Naive thymus-derived CD8-positive, alpha-beta T cell (primary cell): ENCODE measurements around the gene DIPK1B. TPM values are rescaled to one million over a fixed set of nuclear protein-coding genes. Genes with fewer than 3 reads are reported as not detected.

ENCODE experiments used
- ATAC-seq, 2 donors: fragments of 150-1000 bp; cut with Tn5 transposase in 1 of 2; sonication (Bioruptor Pico), chemical (Tn5 transposase) in 1 of 2; 1 replicate in 1 of 2; 2 replicates in 1 of 2; pipeline ENCODE4 v1.10.0; 2021; ENCODE audit warnings: mild to moderate bottlenecking in 2 of 2, moderate library complexity in 2 of 2
- POLR2A ChIA-PET: fragments of 350-600 bp; sonication (Branson Sonifier 250); formaldehyde crosslinking; loops from one replicate; lab custom pipeline; 2021; ENCODE audit warnings: antibody characterized with exemption; lab: Charles Lee
- DNase-seq, 10 donors: peaks; one replicate each; pipeline versions ENCODE4 v3.0.0 to v3.0.0-alpha.2; 2020 to 2022
- H3K27ac Mint-ChIP-seq, 10 donors: one replicate each; pipeline ENCODE4 v1.8.0; 2020 to 2022; ENCODE audit warnings: mild to moderate bottlenecking in 10 of 10, mixed read lengths in 10 of 10, moderate library complexity in 4 of 10, inconsistent platforms in 1 of 10
- H3K27me3 Mint-ChIP-seq, 5 donors: one replicate each; pipeline ENCODE4 v1.8.0; 2021 to 2022; ENCODE audit warnings: mixed read lengths in 5 of 5
- H3K36me3 Mint-ChIP-seq, 3 donors: one replicate each; pipeline ENCODE4 v1.8.0; 2020 to 2022; ENCODE audit warnings: mixed read lengths in 3 of 3, mild to moderate bottlenecking in 2 of 3, inconsistent platforms in 1 of 3
- H3K4me1 Mint-ChIP-seq, 4 donors: one replicate each; pipeline ENCODE4 v1.8.0; 2021 to 2022; ENCODE audit warnings: mixed read lengths in 4 of 4
- H3K4me3 Mint-ChIP-seq, 10 donors: one replicate each; pipeline ENCODE4 v1.8.0; 2020 to 2022; ENCODE audit warnings: mild to moderate bottlenecking in 10 of 10, mixed read lengths in 10 of 10, moderate library complexity in 6 of 10, inconsistent platforms in 1 of 10
- H3K9me3 Mint-ChIP-seq, 9 donors: one replicate each; pipeline ENCODE4 v1.8.0; 2020 to 2022; ENCODE audit warnings: mixed read lengths in 9 of 9, mild to moderate bottlenecking in 3 of 9, inconsistent platforms in 1 of 9, moderate library complexity in 1 of 9
- polyA plus RNA-seq, 3 donors: library from polyadenylated mRNA; unstranded; fragments of 300-500 nt; fragmentation: Illumina TruSeq; gene quantifications; one replicate each; pipeline ENCODE4 v1.2.3, GENCODE V29; 2021
- total RNA-seq, 8 experiments: library from RNA in 2 of 8; stranded (reverse) in 2 of 8; gene quantifications; one replicate each; pipeline ENCODE4 v1.2.3 and lab custom pipeline; 2021 to 2026

The DIPK1B gene
- total and polyA plus RNA-seq, 5 experiments from 2014 or later, result 0.07 to 1.1 (median 0.58) TPM; not detected in 2

DNA sequence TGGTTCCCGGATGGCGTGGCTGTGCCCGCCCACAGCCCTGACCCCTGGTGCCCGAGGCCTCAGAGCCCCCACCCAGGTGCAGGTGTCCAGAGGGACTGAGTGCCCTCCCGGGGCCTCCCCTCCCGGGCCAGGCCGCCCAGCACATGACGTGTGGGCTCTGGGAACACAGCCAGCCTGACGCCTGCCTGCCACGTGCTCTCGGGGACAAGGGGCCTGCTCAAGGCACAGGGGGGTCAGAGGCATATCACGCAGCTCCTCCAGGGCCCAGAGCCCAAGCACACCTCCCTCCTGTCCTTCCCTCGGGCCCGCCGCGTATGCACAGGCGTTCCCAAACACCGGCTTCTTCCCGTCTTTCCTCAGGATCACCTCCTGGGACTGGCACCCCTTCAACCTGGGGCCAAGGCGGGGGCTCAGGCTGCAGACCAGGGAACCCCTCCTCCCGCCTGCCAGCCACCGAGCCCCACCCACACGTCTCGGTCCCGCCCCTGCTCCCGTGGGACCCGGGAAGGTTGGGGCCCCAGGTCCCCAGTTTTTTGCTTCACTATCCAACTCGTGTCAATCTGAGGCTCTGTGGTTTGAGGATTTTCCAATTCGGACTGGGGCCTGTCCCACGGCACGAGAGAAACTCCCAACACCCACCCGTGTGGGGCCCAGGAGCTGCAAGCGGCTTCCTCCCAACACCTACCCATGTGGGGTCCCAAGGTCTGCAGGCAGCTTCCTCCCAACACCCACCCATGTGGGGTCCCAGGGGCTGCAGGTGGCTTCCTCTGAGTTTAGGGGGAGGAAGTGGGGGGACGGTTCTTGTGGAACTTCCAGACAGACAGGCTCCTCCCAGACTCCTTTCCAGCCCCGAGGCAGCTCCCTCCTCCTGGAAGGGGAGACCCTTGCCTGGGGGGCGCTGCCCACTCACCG is 28.9 kb downstream of the DIPK1B start:
- peak; percentile 30 to 60 for ATAC-seq
- Mint-ChIP-seq H3K36me3 (peaks cover 0 to 6% (median 0%) of the 10 kb centered on the region in 3 donors), H3K27ac (peak overlapping the region in 5 of 10 donors; percentile 53 to 84 (median 74)), H3K4me1 (peaks cover 2 to 14% (median 9%) of the 10 kb centered on the region in 4 donors), H3K4me3 (peak overlapping the region; percentile 62 to 88 (median 78)), H3K9me3 (no peaks in the 10 kb centered on the region), H3K27me3 (no peaks in the 10 kb centered on the region)
- peak in 1 of 10 donors; percentile 12 for DNase-seq
- POLR2A ChIA-PET, result interaction anchor here (3.3 kb wide), 1 partner anchor 13 kb away, joined by 38 read pairs; no protein-coding TSS in a partner anchor

DNA sequence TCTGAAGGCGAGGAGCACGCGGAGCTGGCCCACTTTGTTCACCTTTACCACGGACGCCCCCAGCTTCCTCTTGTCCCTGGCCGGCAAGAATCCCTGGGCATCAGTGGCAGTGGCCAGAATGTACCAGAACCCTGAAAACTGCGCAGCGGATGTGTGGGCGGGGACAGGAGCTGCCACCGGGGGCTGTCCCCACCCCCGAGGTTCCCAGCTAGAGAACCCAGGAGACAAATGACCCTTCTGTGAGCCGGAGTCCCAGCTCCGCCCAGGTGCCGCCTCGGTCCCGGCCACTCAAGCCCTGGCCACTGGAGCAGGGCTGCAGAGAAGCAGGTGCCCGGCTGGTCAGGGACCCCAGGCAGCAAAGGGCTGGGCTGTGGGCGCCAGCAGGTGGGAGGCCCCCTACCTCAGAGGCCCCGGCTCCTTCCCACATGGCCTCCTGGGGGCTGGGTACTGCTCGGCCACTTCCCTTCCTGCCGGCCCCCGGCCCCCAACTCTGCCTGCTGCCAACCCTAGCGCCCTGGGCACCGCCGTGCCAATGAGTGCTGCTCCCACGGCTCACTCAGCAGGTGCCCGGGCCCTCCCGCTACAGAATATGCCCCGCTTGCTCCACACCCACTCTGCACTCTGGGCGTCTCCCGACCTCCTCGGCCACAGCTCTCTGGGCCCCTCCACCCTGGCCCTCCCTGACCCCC is 29.7 kb downstream of the DIPK1B start:
- POLR2A ChIA-PET, result interaction anchor here (3.3 kb wide), 1 partner anchor 14 kb away, joined by 38 read pairs; no protein-coding TSS in a partner anchor

DNA sequence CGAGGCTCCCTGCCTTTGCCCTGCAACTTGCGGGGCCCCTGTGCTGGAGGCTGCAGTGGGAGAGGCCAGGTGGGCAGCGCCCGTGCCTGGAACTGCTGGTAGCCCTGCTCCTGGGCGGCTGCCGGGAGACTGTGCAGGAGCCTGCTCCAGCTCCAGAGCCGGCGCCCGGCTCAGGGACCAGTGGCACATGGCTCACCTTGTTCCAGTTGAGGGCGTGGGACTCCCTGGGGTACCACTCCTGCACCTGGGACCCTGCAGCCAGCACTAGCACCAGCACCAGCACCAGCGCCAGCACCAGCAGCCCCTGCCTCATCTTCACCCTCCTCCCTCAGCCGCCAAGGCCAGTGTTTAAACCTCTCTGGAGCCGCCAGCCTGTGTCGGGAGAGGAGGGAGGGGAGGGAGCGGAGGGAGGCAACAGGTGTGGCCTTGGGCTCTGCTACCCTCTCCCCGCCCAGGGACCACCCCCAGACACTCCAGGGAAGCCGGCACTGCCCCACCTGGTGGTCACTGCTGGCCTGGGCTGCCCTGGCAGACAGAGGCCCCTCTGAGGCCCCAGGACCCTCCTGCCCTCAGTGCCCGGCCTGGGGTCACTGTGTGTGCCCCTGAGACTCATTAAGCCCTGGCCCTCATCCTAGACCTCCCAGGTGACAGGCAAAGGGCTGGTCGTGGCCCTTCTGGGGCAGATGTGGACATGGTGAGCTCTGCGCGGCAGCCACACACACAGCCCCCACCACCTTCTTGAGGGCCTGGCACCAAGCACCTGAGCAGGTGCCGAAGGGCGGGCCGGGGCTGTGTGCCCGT is 30.4 kb downstream of the DIPK1B start, which contains the start of gene LCN10:
Gene LCN10, minus strand, starts transcription at position 350 of the 801 bp plus-strand sequence. Its CDS starts 37 bp downstream, at position 313.
- H3K27me3 Mint-ChIP-seq, result no peaks in the 10 kb centered on the region
- peaks cover 0 to 6% (median 0%) of the 10 kb centered on the region in 3 donors for H3K36me3 Mint-ChIP-seq
- POLR2A ChIA-PET, result interaction anchor here (3.3 kb wide), 1 partner anchor 15 kb away, joined by 38 read pairs; no protein-coding TSS in a partner anchor
- H3K4me3 Mint-ChIP-seq, result peak within 1 kb of the TSS; percentile 62 to 88 (median 78)
- peak within 1 kb of the TSS in 5 of 10 donors; percentile 49 to 84 (median 74) for H3K27ac Mint-ChIP-seq
- H3K4me1 Mint-ChIP-seq, result peaks cover 2 to 14% (median 9%) of the 10 kb centered on the region in 4 donors
- DNase-seq, result no peak
- no peaks in the 10 kb centered on the region for H3K9me3 Mint-ChIP-seq
- ATAC-seq, result no peak

More for the DNA sequence above, 29.7 kb downstream of the DIPK1B start:
- DNase-seq (peak in 3 of 10 donors; percentile 26 to 39 (median 35)), ATAC-seq (peak; percentile 75 to 81)
- peak overlapping the region in 6 of 10 donors; percentile 49 to 84 (median 71) for H3K27ac Mint-ChIP-seq
- H3K4me1 Mint-ChIP-seq, result peaks cover 2 to 14% (median 9%) of the 10 kb centered on the region in 4 donors
- peak overlapping the region; percentile 62 to 88 (median 78) for H3K4me3 Mint-ChIP-seq
- peaks cover 0 to 6% (median 0%) of the 10 kb centered on the region in 3 donors for H3K36me3 Mint-ChIP-seq
- no peaks in the 10 kb centered on the region for H3K27me3 Mint-ChIP-seq
- H3K9me3 Mint-ChIP-seq, result no peaks in the 10 kb centered on the region

DNA sequence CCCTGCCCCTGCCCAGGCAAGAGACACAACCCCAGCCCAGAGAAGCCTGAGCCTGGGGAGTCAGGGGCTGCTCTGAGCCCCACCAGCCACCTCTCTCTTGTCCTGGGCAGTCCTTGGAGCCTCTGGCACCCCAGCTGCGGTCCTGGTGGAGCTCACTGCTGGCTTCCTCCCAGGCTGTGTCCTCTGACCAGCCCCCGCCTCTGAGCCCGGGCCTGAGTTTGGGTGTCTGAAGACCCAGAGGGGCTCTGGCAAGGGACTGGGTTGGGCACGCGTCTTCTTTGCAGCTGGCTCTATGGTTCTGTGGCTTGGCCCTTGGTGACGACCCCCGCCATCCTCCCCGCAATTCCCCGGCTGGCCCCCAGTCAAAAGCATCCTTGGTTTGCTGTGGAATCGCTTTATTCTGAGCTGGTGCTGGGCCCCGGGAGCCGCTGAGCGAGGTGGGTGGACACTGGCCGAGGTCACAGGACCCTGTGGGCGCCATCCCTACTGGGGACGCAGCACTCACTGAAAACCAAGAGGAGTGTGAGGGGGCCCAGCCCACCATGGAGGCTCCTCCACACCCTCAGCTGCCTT is 31.4 kb downstream of the DIPK1B start:
- POLR2A ChIA-PET, result interaction anchor here (0.5 kb wide), 1 partner anchor 15 kb away, joined by 3 read pairs; no protein-coding TSS in a partner anchor
- peak overlapping the region in 2 of 10 donors; percentile 38 to 48 for H3K4me3 Mint-ChIP-seq
- no peak for ATAC-seq

DNA sequence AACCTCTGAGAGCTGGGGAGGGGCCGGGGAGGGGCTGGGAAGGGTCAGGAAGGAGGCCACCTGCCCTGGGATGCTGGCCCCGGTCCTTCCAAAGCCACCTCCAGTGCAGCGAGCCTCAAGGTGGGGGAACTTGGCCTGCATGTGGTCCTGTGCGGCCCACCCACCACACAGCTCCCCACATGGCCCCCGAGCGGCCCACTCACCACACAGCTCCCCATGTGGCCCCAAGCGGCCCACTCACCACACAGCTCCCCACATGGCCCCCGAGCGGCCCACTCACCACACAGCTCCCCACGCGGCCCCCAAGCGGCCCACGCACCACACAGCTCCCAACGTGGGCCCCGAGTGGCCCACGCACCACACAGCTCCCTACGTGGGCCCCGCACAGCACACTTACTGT is 32.4 kb downstream of the DIPK1B start:
- ATAC-seq, result no peak
- H3K27ac Mint-ChIP-seq, result no peak overlapping the region

More for the DNA sequence above, 31.4 kb downstream of the DIPK1B start:
- DNase-seq, result no peak
- H3K27me3 Mint-ChIP-seq, result peaks cover 0 to 5% (median 0%) of the 10 kb centered on the region in 5 donors
- no peaks in the 10 kb centered on the region for H3K9me3 Mint-ChIP-seq
- peaks cover 2 to 14% (median 11%) of the 10 kb centered on the region in 4 donors for H3K4me1 Mint-ChIP-seq
- H3K36me3 Mint-ChIP-seq, result peaks cover 0 to 6% (median 0%) of the 10 kb centered on the region in 3 donors
- H3K27ac Mint-ChIP-seq, result no peak overlapping the region

DNA sequence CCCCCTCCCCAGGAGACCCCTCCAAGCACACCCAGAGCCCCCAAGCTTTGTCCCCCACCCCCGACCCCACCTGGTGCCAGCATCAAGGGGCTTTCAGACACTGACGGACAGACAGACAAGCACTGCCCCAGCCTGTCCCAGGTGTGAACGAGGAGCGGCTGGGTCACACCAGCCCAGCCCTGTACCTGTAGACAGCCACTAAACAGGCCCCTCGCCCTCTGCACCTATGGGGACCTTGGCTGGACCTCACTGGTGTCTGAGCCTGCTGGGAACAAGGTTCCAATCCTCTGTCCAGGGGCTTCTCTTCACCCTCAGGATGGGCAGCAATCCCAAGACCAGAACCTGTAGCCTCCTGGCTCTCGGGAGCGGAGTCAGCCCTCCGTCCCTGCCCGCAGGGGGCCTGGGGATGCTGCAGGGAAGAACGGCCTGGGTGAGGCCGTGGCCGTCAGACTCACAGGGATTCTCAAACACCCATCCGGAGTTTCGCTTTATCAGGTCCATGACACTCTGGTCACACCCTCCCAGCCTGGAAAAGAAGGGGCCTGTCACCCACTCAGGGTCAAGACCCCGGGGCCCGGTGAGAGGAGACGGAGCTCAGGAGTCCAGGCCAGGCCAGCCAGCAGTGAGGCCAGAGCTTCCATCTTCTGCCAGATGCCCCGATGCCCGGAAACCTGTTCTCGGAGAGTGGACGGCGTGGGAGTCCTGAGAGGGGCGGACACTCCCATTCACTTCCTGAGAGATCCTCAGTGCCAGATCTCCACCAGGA is 33.2 kb downstream of the DIPK1B start:
- POLR2A ChIA-PET, result interaction anchor here (1.0 kb wide), 1 partner anchor 17 kb away, joined by 5 read pairs; no protein-coding TSS in a partner anchor

More for the DNA sequence above, 32.4 kb downstream of the DIPK1B start:
- no peaks in the 10 kb centered on the region for H3K36me3 Mint-ChIP-seq
- DNase-seq, result no peak
- peaks cover 2 to 19% (median 10%) of the 10 kb centered on the region in 4 donors for H3K4me1 Mint-ChIP-seq
- no peak overlapping the region for H3K4me3 Mint-ChIP-seq
- POLR2A ChIA-PET, result interaction anchor here (0.6 to 1.0 kb wide), 2 partner anchors 16 to 143 kb away, joined by 5 read pairs; no protein-coding TSS in a partner anchor
- peaks cover 0 to 6% (median 0%) of the 10 kb centered on the region in 5 donors for H3K27me3 Mint-ChIP-seq
- no peaks in the 10 kb centered on the region for H3K9me3 Mint-ChIP-seq

DNA sequence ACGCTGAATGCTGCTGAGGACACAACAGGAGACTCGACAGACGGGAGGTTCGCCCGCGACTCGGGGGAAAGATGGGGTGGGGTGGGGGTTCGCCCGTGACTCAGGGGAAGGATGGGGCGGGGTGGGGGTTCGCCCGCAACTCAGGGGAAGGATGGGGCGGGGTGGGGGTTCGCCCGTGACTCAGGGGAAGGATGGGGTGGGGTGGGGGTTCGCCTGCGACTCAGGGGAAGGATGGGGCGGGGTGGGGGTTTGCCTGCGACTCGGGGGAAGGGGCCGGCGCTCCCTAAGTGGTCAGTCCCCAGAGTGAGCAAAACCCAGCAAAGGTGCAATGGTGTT is 33.8 kb downstream of the DIPK1B start:
- H3K4me1 Mint-ChIP-seq, result peaks cover 2 to 16% (median 8%) of the 10 kb centered on the region in 4 donors
- H3K9me3 Mint-ChIP-seq, result peaks cover 0 to 9% (median 0%) of the 10 kb centered on the region in 9 donors
- peaks cover 0 to 6% (median 0%) of the 10 kb centered on the region in 5 donors for H3K27me3 Mint-ChIP-seq
- H3K4me3 Mint-ChIP-seq, result no peak overlapping the region
- DNase-seq, result no peak
- POLR2A ChIA-PET, result no interaction called here
- no peaks in the 10 kb centered on the region for H3K36me3 Mint-ChIP-seq
- no peak overlapping the region for H3K27ac Mint-ChIP-seq
- no peak for ATAC-seq

More for the DNA sequence above, 33.2 kb downstream of the DIPK1B start:
- peaks cover 0 to 6% (median 0%) of the 10 kb centered on the region in 5 donors for H3K27me3 Mint-ChIP-seq
- H3K4me1 Mint-ChIP-seq, result peaks cover 2 to 18% (median 9%) of the 10 kb centered on the region in 4 donors
- no peaks in the 10 kb centered on the region for H3K36me3 Mint-ChIP-seq
- no peak for ATAC-seq
- no peak overlapping the region for H3K4me3 Mint-ChIP-seq
- H3K27ac Mint-ChIP-seq, result no peak overlapping the region
- H3K9me3 Mint-ChIP-seq, result peaks cover 0 to 5% (median 0%) of the 10 kb centered on the region in 9 donors
- DNase-seq, result no peak

DNA sequence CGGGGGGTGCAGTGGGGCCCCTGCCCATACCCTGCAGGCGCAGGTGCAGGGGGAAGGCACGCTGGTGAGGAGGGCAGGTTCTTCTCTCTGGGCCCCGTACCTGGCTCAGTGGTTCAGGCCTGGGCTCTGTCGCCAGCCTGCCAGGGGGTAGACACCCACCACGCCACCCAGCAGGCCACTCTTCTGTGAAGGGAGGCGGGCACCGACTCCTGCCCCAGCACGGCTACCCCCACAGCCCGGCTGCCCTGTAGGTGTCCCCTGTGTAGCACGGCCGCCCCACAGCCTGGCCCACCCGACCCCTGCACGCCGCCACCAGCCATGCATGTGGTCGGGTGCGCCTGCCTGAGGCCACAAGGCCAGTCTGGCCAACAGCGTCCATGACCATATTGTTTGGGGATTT is 34.2 kb downstream of the DIPK1B start:
- Mint-ChIP-seq H3K27me3 (peaks cover 0 to 6% (median 0%) of the 10 kb centered on the region in 5 donors), H3K9me3 (peaks cover 0 to 14% (median 3%) of the 10 kb centered on the region in 9 donors), H3K36me3 (peaks cover 0 to 3% (median 0%) of the 10 kb centered on the region in 3 donors), H3K27ac (no peak overlapping the region), H3K4me1 (peaks cover 0 to 15% (median 5%) of the 10 kb centered on the region in 4 donors), H3K4me3 (no peak overlapping the region)
- ATAC-seq, result no peak
- DNase-seq, result no peak
- POLR2A ChIA-PET, result no interaction called here

DNA sequence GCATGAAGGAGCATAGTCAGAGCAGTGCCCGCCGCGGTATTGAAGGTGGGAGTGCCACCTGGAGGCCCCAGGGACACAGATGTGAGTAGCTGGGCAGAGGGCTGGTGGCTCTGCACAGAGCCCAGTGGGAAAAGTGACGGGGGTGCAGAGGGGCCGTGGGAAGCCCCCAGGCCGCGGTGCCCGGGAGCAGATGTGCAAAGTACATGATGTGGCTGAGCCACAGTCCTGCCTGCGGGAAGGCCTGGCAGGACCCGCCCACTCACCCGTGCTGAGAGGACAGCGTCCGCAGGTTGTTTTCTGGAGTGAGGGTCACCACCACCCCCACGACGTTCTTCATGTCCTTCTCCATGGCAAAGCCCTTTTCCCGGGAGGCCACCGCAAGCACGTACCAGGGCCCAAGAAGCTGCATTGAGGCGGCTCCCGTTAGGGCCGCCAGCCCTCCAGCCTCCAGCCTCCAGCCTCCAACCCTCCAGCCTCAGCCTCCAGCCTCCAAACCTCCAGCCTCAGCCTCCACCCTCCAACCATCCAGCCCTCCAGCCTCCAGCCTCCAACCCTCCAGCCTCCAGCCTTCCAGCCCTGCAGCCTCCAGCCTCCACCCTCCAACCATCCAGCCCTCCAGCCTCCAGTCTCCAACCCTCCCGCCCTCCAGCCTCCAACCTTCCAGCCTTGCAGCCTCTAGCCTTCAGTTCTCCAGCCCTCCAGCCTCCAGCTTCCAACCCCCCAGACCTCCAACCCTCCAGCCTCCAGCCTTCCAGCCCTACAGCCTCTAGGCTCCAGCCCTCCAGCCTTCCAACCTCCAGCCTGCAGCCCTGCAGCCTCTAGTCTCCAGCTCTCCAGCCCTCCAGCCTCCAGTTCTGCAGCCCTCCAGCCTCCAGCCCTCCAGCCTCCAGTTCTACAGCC is 35.0 kb downstream of the DIPK1B start:
- peaks cover 0 to 22% (median 11%) of the 10 kb centered on the region in 9 donors for H3K9me3 Mint-ChIP-seq
- peak overlapping the region in 2 of 10 donors; percentile 33 to 49 for H3K27ac Mint-ChIP-seq

DNA sequence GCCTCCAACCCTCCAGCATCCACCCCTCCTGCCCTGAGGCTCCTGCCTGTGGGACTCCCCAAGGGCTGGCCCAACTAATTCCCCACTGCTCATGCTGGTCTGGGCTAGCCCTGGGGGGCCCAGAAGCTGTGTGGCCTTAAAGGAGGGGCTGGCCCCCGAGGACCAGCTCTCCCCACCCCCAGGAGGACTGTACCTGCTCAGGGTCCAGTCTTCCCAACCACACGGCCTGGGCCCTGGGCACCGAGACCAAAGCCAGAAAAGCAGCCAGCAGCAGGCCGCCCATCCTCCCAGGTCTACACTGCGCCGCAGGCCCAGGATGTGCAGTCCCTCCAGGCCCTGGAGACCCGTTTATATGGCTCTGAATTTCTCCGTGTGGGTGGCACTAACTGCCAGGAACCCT is 35.8 kb downstream of the DIPK1B start, which contains the start of gene LCN6:
Gene LCN6, minus strand, starts transcription at position 325 of the 400 bp plus-strand sequence. Its CDS starts 42 bp downstream, at position 283.
- no peak within 1 kb of the TSS for H3K4me3 Mint-ChIP-seq
- POLR2A ChIA-PET, result interaction anchor here (0.6 to 1.7 kb wide), 2 partner anchors 18 to 21 kb away, joined by 4 to 5 read pairs; no protein-coding TSS in a partner anchor
- peak within 1 kb of the TSS in 2 of 10 donors; percentile 31 to 49 for H3K27ac Mint-ChIP-seq
- peaks cover 2 to 27% (median 18%) of the 10 kb centered on the region in 9 donors for H3K9me3 Mint-ChIP-seq
- H3K4me1 Mint-ChIP-seq, result peaks cover 0 to 13% (median 0%) of the 10 kb centered on the region in 4 donors
- DNase-seq (no peak), ATAC-seq (no peak)
- H3K36me3 Mint-ChIP-seq, result peaks cover 0 to 15% (median 7%) of the 10 kb centered on the region in 3 donors
- H3K27me3 Mint-ChIP-seq, result peaks cover 0 to 9% (median 0%) of the 10 kb centered on the region in 5 donors

More for the DNA sequence above, 35.0 kb downstream of the DIPK1B start:
- DNase-seq, result no peak
- no peak for ATAC-seq
- Mint-ChIP-seq H3K36me3 (peaks cover 0 to 10% (median 3%) of the 10 kb centered on the region in 3 donors), H3K4me1 (peaks cover 0 to 13% (median under 1%) of the 10 kb centered on the region in 4 donors), H3K4me3 (no peak overlapping the region), H3K27me3 (peaks cover 0 to 8% (median 0%) of the 10 kb centered on the region in 5 donors)
- POLR2A ChIA-PET, result no interaction called here
